ENCODE data around the gene LRCOL1. TPM values are rescaled to one million over a fixed set of nuclear protein-coding genes. Genes with fewer than 3 reads are reported as not detected.

Gene LRCOL1
- total and polyA plus RNA-seq, 10 of the 15 experiments (the other 5 are each of a cell fraction or from before 2014, with no cell fraction given) = not detected

- no peak for TF ChIP-seq CBFB (IDR thresholded peaks at IDR 0.05; ENCODE audit: low read depth)
- TF ChIP-seq ATF3 (IDR thresholded peaks at IDR 0.05; ENCODE audit: borderline replicate concordance, extremely low read depth, low read depth, low read length) = no peak
- TF ChIP-seq MXI1 (IDR thresholded peaks at IDR 0.05; ENCODE audit: low read depth, low read length) = no peak
- no peak for TF ChIP-seq EED (IDR thresholded peaks at IDR 0.05; ENCODE audit: low read depth)
These were observed 28.9 kb downstream of the LRCOL1 start (continued) for GRCh38 chr12:132581348-132582057.

- POLR2A ChIA-PET = no interaction called here
- TF ChIP-seq PAX5 (IDR thresholded peaks at IDR 0.05; ENCODE audit: borderline replicate concordance, low read depth, low read length) (no peak), IKZF1 (conservative IDR thresholded peaks at IDR 0.05) (no peak), MTA2 (IDR thresholded peaks at IDR 0.05; ENCODE audit: low read depth) (no peak), NR2C1 (IDR thresholded peaks at IDR 0.05) (no peak), DPF2 (IDR thresholded peaks at IDR 0.05) (no peak), ELK1 (IDR thresholded peaks at IDR 0.05; ENCODE audit: low read depth, low read length) (no peak), HCFC1 (IDR thresholded peaks at IDR 0.05; ENCODE audit: low read length) (no peak), YY1 (IDR thresholded peaks at IDR 0.05; ENCODE audit: low read depth, low read length) (no peak), NFIC (IDR thresholded peaks at IDR 0.05; ENCODE audit: low read depth, low read length) (no peak), HDAC2 (IDR thresholded peaks at IDR 0.05) (no peak), TARDBP (IDR thresholded peaks at IDR 0.05; ENCODE audit: borderline replicate concordance) (no peak), SRF (IDR thresholded peaks at IDR 0.05; ENCODE audit: low read depth in 2 of 2, low read length in 2 of 2) (no peak), RUNX3 (IDR thresholded peaks at IDR 0.05; ENCODE audit: low read length) (no peak)
- H3K4me3 ChIP-seq = no peak overlapping the region
- H3K4me1 ChIP-seq (ENCODE audit: control insufficient read depth, insufficient read depth, low read length) = no peaks in the 10 kb centered on the region
- peaks cover 0 to 2% of the 10 kb centered on the region in 2 experiments; a peak in 1 of 4 replicates for H3K36me3 ChIP-seq (ENCODE audit: control insufficient read depth in 2 of 2, insufficient read depth in 2 of 2, low read length in 1 of 2)
- in situ Hi-C loops (cut with MboI) = no loop called here
- 96% methylated on average over 12 of the region's 12 CpGs for WGBS (ENCODE audit: insufficient coverage, insufficient replicate concordance, low lambda C conversion rate, missing lambda C conversion rate)
- DNase-seq (ENCODE audit: low read depth, low spot score) (no peak), ATAC-seq (no peak), FAIRE-seq (no peak)
- RAD21 ChIA-PET (ENCODE audit: unreplicated experiment) = no interaction called here
- H4K20me1 ChIP-seq (ENCODE audit: control insufficient read depth, insufficient read depth) = no peaks in the 10 kb centered on the region
- no peak overlapping the region for H3K4me2 ChIP-seq (ENCODE audit: control insufficient read depth, insufficient read depth)
- no peak overlapping the region for H2AFZ ChIP-seq (ENCODE audit: control insufficient read depth, low read depth, low read length)
- SMC1A ChIA-PET (ENCODE audit: uncharacterized antibody, unreplicated experiment) = no interaction called here
- no peak overlapping the region for H3K27ac ChIP-seq (ENCODE audit: control insufficient read depth, insufficient read depth)
- no peak overlapping the region for H3K9ac ChIP-seq (ENCODE audit: control insufficient read depth, insufficient read depth, low read length)
- intact Hi-C loops (cut with micrococcal nuclease; ENCODE audit: unreplicated experiment) = no loop called here
- H3K27me3 ChIP-seq (replicated peaks in 1 of 2; ENCODE audit: control insufficient read depth in 2 of 2, insufficient read depth in 2 of 2, low read length in 1 of 2) = no peaks in the 10 kb centered on the region
- H3K79me2 ChIP-seq (ENCODE audit: control insufficient read depth, insufficient read depth, low read length) = no peaks in the 10 kb centered on the region
- CTCF ChIA-PET = interaction anchor here (1.5 kb wide), 1 partner anchor 20 kb away, joined by 4 read pairs; no protein-coding TSS in a partner anchor
- no TSS peak for BruUV-seq (replicated peaks)
- no peaks in the 10 kb centered on the region for H3K9me3 ChIP-seq (replicated peaks; ENCODE audit: control insufficient read depth, insufficient read depth, low read length)
These were observed 29.6 kb downstream of the LRCOL1 start for GRCh38 chr12:132580701-132581292.
